Pancreas (tissue), 10 donors: Measurements from ENCODE around the gene NMT1. TPM values are rescaled to one million over a fixed set of nuclear protein-coding genes. Genes with fewer than 3 reads are reported as not detected.
A peak's percentile ranks its signal among the peaks of the same experiment; 100 is the strongest.
"Not testable (repeated sequence)": the region's sequence is repeated elsewhere in the genome, so short reads cannot be mapped to it uniquely, and the experiment has no call there.

Experiments
- ATAC-seq, 4 donors: fragments of 200-7000 bp; cut with Tn5 transposase; one replicate each; pipeline versions ENCODE4 v1.8.0 to v1.9.1; 2020; ENCODE audit warnings: mild to moderate bottlenecking in 4 of 4, moderate library complexity in 4 of 4
- DNase-seq, 6 donors: peaks; one replicate each; pipeline ENCODE4 v3.0.0-alpha.2; 2020
- FAIRE-seq: peaks from 2 replicates; lab custom pipeline; 2012; peaks lifted over from hg19 to GRCh38; lab: Jason Lieb, UNC
- H3K27ac ChIP-seq, 4 donors: fragments of 200-600 bp; sonication (generic); 1 replicate in 3 of 4; 2 replicates in 1 of 4; pipeline versions ENCODE4 v1.5.0 to v1.8.0; 2020
- H3K27me3 ChIP-seq, 4 donors: fragments of 200-600 bp; one replicate each; pipeline ENCODE4 v1.8.0; 2021
- H3K36me3 ChIP-seq, 3 donors: fragments of 200-600 bp; sonication (generic) in 1 of 3; one replicate each; pipeline versions ENCODE4 v1.5.0 to v1.8.0; 2020 to 2021
- H3K4me1 ChIP-seq, 3 donors: fragments of 200-600 bp; one replicate each; pipeline ENCODE4 v1.8.0; 2021
- H3K4me3 ChIP-seq, 4 donors: fragments of 200-600 bp; sonication (generic) in 2 of 4; one replicate each; pipeline versions ENCODE4 v1.5.0 to v1.8.0; 2020 to 2021
- H3K9me3 ChIP-seq, 4 donors: fragments of 200-600 bp; one replicate each; pipeline ENCODE4 v1.8.0; 2021
- WGBS, 2 donors: extraction: QIAGEN DNeasy Blood & Tissue Kit; methylation state at CpG; one replicate each; pipeline ENCODE4 v1.1.7; 2013; 5-methylcytosine and 5-hydroxymethylcytosine counted together
- intact Hi-C, 3 donors: fragments of 100-400 bp; cut with DNase I; formaldehyde crosslinking; loops; one replicate each; pipeline versions ENCODE4 v1.11.1 to v1.14.2; 2022
- polyA plus RNA-seq, 2 donors: library from polyadenylated mRNA; stranded (reverse); fragments of 200-250 nt; gene quantifications; one replicate each; pipeline ENCODE4 v1.2.3, GENCODE V29; 2013
- total RNA-seq, 6 donors: library from RNA; stranded (reverse); fragmentation: NEBNext Ultra II Directional in 4 of 6; extraction: Animal tissue kit (Norgen Biotek cat#: 25700) in 4 of 6; gene quantifications; one replicate each; pipeline versions ENCODE4 v1.2.1 to v1.2.4, GENCODE V29; 2021 to 2023
- TF ChIP-seq, protein P1 (sequence below), 4 donors: fragments of 200-600 bp; sonication (generic) in 3 of 4; IDR thresholded peaks; one replicate each; pipeline versions ENCODE4 v1.5.0 to v1.8.0; 2021; ENCODE audit warnings: antibody characterized with exemption in 4 of 4
- donor health status: healthy with polysubstance abuse.
- donor health status: DM: no; HTN: no; CAD: no; lungs with moderate emphysema.
- donor health status: DM: no; HTN: no; CAD: no.
- donor health status: control.
- donor health status: control.
- donor health status: Bipolar disorder and iron deficiency.
- donor health status: DM: yes; HTN: yes; CAD: no.
- donor health status: DM: no; HTN: no; CAD: no.
- donor health status: DM: no; HTN: no; CAD: no.
- donor health status: DM: yes; HTN: yes; CAD: no.

Gene NMT1
- total and polyA plus RNA-seq, 8 donors = 27.0 to 66.5 (median 39.8) TPM

DNA sequence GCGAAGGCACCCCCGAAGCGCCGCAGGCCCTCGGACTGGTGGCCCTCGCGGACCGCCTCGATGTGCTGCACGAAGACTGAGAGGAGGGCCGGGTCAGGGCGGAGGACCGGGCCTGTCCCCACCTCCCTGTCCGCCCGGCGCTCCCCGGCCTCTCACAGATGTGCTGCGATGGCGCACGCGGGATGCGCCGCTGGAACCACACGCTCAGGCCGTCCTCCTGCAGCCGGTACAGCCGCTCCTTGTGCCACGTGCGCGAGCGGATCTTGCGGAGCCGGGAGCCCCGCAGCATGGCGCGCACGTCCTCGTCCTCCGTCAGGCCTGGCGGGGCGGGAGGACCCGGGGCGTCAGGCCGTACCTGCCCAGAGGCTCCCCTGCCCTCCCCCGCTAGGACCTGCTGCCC lies 59.9 kb downstream of the NMT1 start:
- TF ChIP-seq, protein P1, sequence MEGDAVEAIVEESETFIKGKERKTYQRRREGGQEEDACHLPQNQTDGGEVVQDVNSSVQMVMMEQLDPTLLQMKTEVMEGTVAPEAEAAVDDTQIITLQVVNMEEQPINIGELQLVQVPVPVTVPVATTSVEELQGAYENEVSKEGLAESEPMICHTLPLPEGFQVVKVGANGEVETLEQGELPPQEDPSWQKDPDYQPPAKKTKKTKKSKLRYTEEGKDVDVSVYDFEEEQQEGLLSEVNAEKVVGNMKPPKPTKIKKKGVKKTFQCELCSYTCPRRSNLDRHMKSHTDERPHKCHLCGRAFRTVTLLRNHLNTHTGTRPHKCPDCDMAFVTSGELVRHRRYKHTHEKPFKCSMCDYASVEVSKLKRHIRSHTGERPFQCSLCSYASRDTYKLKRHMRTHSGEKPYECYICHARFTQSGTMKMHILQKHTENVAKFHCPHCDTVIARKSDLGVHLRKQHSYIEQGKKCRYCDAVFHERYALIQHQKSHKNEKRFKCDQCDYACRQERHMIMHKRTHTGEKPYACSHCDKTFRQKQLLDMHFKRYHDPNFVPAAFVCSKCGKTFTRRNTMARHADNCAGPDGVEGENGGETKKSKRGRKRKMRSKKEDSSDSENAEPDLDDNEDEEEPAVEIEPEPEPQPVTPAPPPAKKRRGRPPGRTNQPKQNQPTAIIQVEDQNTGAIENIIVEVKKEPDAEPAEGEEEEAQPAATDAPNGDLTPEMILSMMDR (IDR thresholded peaks at IDR 0.05) = no peak
- Histone ChIP-seq H3K4me1 (no peaks in the 10 kb centered on the region), H3K27me3 (no peaks in the 10 kb centered on the region), H3K36me3 (no peaks in the 10 kb centered on the region), H3K27ac (no peak overlapping the region), H3K9me3 (no peaks in the 10 kb centered on the region), H3K4me3 (no peak overlapping the region)
- intact Hi-C loops = no loop called here
- FAIRE-seq = no peak
- 82 to 86% methylated on average over 37 to 45 of the region's 45 CpGs for WGBS, 2 donors
- no peak for DNase-seq
- ATAC-seq = no peak

DNA sequence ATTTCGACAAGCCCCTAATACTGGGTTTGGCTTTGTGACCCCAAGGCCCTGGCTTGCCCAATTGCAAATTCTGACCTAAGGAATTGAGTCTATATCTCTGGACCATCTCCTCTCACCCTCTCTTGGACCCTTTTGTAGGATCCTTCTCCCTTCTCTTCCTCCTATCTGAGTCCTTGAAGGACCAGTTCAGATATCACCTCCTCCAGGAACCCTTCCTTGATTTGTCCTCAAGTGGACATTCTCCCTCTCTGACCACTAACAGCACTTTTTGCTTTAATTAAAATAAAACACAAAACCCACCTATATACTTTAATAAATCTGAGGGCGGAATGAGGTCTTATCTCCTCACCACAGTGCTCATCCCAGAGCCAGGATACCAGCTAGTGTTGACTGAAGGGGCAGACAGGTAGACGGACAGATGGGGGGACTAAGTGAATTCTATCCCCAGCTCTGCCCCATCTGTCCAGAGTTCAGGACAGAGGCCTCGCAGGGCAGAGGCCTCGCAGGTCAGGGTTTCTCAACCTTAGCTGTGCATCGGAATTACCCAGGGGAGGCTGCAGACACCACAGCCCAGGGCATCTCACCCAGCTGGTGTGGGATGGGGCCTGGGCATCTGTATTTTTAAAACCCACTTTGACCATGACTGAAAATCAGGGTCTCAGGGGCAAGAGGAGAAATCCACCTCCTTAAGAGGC lies 62.1 kb downstream of the NMT1 start:
- ATAC-seq (no peak), DNase-seq (no peak), FAIRE-seq (no peak)
- TF ChIP-seq, protein P1 (IDR thresholded peaks at IDR 0.05) = no peak
- intact Hi-C loops = no loop called here
- no peaks in the 10 kb centered on the region for H3K27me3 ChIP-seq
- H3K4me1 ChIP-seq = peaks cover 0 to 5% (median 0%) of the 10 kb centered on the region in 3 donors
- H3K27ac ChIP-seq = no peak overlapping the region
- no peaks in the 10 kb centered on the region for H3K36me3 ChIP-seq
- 82 to 87% methylated on average over 6 of the region's 6 CpGs for WGBS, 2 donors
- no peaks in the 10 kb centered on the region for H3K9me3 ChIP-seq
- H3K4me3 ChIP-seq = no peak overlapping the region

DNA sequence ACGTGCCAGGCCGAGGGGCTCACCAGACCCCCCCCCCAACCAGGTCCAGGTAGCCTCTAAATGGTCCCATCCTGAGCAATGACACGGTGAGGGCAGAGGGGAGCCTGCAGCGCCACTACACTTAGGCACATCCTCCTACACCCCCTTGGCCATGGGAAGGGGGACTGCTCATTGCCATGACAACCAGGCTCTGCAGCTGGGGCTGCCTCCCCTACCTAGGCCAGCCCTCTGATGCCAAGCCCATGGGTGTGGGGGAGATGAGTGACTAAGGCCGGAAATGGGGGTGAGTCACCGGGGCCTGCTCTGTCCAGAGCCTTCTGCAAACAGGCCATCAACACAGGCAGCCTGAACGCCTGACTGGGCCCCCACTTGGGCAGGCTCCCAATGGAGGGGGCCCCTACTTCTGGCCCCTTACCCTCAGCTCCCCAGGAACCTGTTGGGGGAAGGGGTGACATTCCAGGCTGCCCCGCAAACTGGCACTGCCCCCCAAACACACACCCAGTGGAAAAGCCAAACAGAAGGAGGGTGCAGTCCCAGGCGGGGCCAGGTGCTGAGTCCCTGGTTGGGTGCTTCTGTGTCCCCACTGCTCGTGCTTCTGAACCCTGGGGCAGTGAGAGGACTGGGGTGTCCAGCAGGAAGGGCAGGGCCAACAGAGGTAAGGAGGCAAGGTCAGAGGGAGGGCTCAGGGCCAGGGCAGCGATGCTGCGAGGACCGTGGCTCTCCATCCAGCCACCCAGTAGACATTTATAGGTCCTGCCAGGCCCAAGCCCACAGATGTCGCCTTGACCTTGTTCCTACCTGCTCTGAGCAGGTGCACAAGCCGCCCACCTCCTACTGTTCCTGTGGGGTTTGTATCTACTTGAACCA lies 63.0 kb downstream of the NMT1 start:
- intact Hi-C loops = no loop called here
- peaks cover 0 to 5% (median 0%) of the 10 kb centered on the region in 3 donors for H3K4me1 ChIP-seq
- peak in 3 of 4 donors; percentile 54 to 77 (median 56) for ATAC-seq
- no peak overlapping the region for H3K27ac ChIP-seq
- no peak for FAIRE-seq
- H3K36me3 ChIP-seq = no peaks in the 10 kb centered on the region
- no peak for DNase-seq
- no peaks in the 10 kb centered on the region for H3K27me3 ChIP-seq
- 81 to 89% methylated on average over 15 of the region's 15 CpGs for WGBS, 2 donors
- no peak overlapping the region for H3K4me3 ChIP-seq
- TF ChIP-seq, protein P1 (IDR thresholded peaks at IDR 0.05) = no peak
- no peaks in the 10 kb centered on the region for H3K9me3 ChIP-seq

DNA sequence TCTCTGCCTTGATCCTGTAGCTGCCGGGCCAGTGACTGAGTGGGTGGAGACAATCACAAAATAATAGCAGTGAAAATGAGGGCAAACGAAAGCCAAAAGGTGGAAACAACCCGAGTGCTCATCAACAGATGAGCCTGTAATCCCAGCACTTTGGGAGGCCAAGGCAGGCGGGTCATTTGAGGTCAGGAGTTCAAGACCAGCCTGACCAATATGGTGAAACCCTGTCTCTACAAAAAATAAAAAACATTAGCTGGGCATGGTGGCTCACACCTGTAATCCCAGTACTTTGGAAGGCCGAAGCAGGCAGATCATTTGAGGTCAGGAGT lies 63.6 kb downstream of the NMT1 start:
- H3K36me3 ChIP-seq, H3K27me3 ChIP-seq, FAIRE-seq, H3K4me1 ChIP-seq, intact Hi-C loops, H3K4me3 ChIP-seq, DNase-seq, ATAC-seq, H3K9me3 ChIP-seq, H3K27ac ChIP-seq: not testable (repeated sequence)
- 77 to 81% methylated on average over 5 of the region's 5 CpGs for WGBS, 2 donors

DNA sequence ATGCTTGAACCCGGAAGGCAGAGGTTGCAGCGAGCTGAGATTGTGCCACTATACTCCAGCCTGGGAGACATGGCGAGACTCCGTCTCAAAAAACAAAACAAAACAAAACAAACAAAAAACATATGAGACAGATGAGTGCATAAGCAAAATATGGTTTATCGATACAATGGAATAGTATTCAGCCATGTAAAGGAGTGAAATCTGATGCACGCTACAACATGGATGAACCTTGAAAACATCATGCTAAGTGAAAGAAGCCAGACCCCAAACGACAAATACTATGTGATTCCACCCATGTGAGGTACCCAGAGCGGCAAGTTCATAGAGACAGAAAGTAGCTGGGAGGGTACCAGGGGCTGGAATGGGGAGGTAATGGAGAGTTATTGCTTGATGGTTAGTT lies 64.4 kb downstream of the NMT1 start:
- intact Hi-C loops = no loop called here
- no peaks in the 10 kb centered on the region for H3K9me3 ChIP-seq
- no peak for FAIRE-seq

More for the DNA sequence above, 64.4 kb downstream of the NMT1 start:
- Histone ChIP-seq H3K4me1 (peaks cover 0 to 5% (median 0%) of the 10 kb centered on the region in 3 donors), H3K4me3 (no peak overlapping the region), H3K27me3 (no peaks in the 10 kb centered on the region), H3K27ac (no peak overlapping the region), H3K36me3 (no peaks in the 10 kb centered on the region)
- WGBS, 2 donors = 94 to 95% methylated on average over 8 of the region's 8 CpGs
- DNase-seq (no peak), ATAC-seq (no peak)
- TF ChIP-seq, protein P1 (IDR thresholded peaks at IDR 0.05) = no peak
